Neural progenitor cell (in vitro differentiated cells): ENCODE data around the gene TTLL10. TPM values are rescaled to one million over a fixed set of nuclear protein-coding genes. Genes with fewer than 3 reads are reported as not detected.

ENCODE experiments used
- DNase-seq: peaks from one replicate; pipeline ENCODE4 v3.0.0-alpha.2; 2016; ENCODE audit warnings: low spot score
- H2AFZ ChIP-seq: fragments of 200-600 bp; sonication (generic); replicated peaks from 2 replicates; pipeline ENCODE4 v1.6.1; 2016; ENCODE audit warnings: antibody characterized with exemption
- H3F3A ChIP-seq: fragments of 200-600 bp; sonication (generic); 2 replicates; pipeline ENCODE4 v1.6.1; 2016; ENCODE audit warnings: antibody characterized with exemption, low read depth
- H3K27ac ChIP-seq: fragments of 200-600 bp; sonication (generic); 2 replicates; pipeline ENCODE4 v1.5.1; 2016; ENCODE audit warnings: mild to moderate bottlenecking
- H3K27me3 ChIP-seq: fragments of 200-600 bp; sonication (generic); 2 replicates; pipeline ENCODE4 v1.6.1; 2016; ENCODE audit warnings: mild to moderate bottlenecking, moderate library complexity
- H3K36me3 ChIP-seq: fragments of 200-600 bp; sonication (generic); 2 replicates; pipeline ENCODE4 v1.5.1; 2016
- H3K4me1 ChIP-seq: fragments of 200-600 bp; sonication (generic); 2 replicates; pipeline ENCODE4 v1.6.1; 2016; ENCODE audit warnings: mixed run types
- H3K4me2 ChIP-seq: fragments of 200-600 bp; sonication (generic); 2 replicates; pipeline ENCODE4 v1.6.1; 2016
- H3K4me3 ChIP-seq: fragments of 200-600 bp; sonication (generic); 2 replicates; pipeline ENCODE4 v1.5.1; 2016
- H3K79me2 ChIP-seq: fragments of 200-600 bp; sonication (generic); 2 replicates; pipeline ENCODE4 v1.6.1; 2016; ENCODE audit warnings: low read depth
- H3K9ac ChIP-seq: fragments of 200-600 bp; sonication (generic); 2 replicates; pipeline ENCODE4 v1.6.1; 2016
- H3K9me3 ChIP-seq: fragments of 200-600 bp; sonication (generic); 2 replicates; pipeline ENCODE4 v1.5.1; 2016; ENCODE audit warnings: low read depth
- H4K20me1 ChIP-seq: fragments of 200-600 bp; sonication (generic); 2 replicates; pipeline ENCODE4 v1.6.1; 2016; ENCODE audit warnings: low read depth
- H3K27ac Mint-ChIP-seq: 3 replicates; pipeline ENCODE4 v1.8.0; 2021; ENCODE audit warnings: mixed read lengths
- H3K27me3 Mint-ChIP-seq: 2 replicates; pipeline ENCODE4 v1.8.0; 2022; ENCODE audit warnings: low read depth, mild to moderate bottlenecking, inconsistent platforms, moderate library complexity, mixed read lengths; ENCODE audit not compliant: insufficient read depth
- H3K36me3 Mint-ChIP-seq: 3 replicates; pipeline ENCODE4 v1.8.0; 2021; ENCODE audit warnings: mixed read lengths
- H3K4me1 Mint-ChIP-seq: 3 replicates; pipeline ENCODE4 v1.8.0; 2021; ENCODE audit warnings: mixed read lengths
- H3K4me3 Mint-ChIP-seq: 3 replicates; pipeline ENCODE4 v1.8.0; 2021; ENCODE audit warnings: mild to moderate bottlenecking, moderate library complexity, mixed read lengths
- H3K9me3 Mint-ChIP-seq: 3 replicates; pipeline ENCODE4 v1.8.0; 2020; ENCODE audit warnings: mixed read lengths
- EZH2 ChIP-seq: fragments of 200-600 bp; sonication (generic); IDR thresholded peaks from 2 replicates; pipeline ENCODE4 v1.6.1; 2017; ENCODE audit warnings: antibody characterized with exemption, mild to moderate bottlenecking, moderate library complexity
- EZH2phosphoT487 ChIP-seq: fragments of 200-600 bp; sonication (generic); IDR thresholded peaks from 2 replicates; pipeline ENCODE4 v1.6.1; 2017; ENCODE audit warnings: antibody characterized with exemption
- total RNA-seq: library from RNA; depleted of rRNA; stranded (reverse); fragments of >200 nt; gene quantifications from 2 replicates; pipeline ENCODE4 v1.2.3, GENCODE V29; 2015; ENCODE audit warnings: low replicate concordance
- TF ChIP-seq, protein P1 (sequence below): fragments of 200-600 bp; sonication (generic); IDR thresholded peaks from 2 replicates; pipeline ENCODE4 v1.5.1; 2017; ENCODE audit warnings: antibody characterized with exemption, mild to moderate bottlenecking

The TTLL10 gene
- total RNA-seq, 1 donor from 2014 or later: not detected

GRCh38 chr1:1222575-1223225 is 49.0 kb downstream of the TTLL10 start:
- TF ChIP-seq, protein P1, sequence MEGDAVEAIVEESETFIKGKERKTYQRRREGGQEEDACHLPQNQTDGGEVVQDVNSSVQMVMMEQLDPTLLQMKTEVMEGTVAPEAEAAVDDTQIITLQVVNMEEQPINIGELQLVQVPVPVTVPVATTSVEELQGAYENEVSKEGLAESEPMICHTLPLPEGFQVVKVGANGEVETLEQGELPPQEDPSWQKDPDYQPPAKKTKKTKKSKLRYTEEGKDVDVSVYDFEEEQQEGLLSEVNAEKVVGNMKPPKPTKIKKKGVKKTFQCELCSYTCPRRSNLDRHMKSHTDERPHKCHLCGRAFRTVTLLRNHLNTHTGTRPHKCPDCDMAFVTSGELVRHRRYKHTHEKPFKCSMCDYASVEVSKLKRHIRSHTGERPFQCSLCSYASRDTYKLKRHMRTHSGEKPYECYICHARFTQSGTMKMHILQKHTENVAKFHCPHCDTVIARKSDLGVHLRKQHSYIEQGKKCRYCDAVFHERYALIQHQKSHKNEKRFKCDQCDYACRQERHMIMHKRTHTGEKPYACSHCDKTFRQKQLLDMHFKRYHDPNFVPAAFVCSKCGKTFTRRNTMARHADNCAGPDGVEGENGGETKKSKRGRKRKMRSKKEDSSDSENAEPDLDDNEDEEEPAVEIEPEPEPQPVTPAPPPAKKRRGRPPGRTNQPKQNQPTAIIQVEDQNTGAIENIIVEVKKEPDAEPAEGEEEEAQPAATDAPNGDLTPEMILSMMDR: no peak
- TF ChIP-seq EZH2phosphoT487: no peak
- no peak for TF ChIP-seq EZH2
- H3K27me3 ChIP-seq: no peaks in the 10 kb centered on the region
- Mint-ChIP-seq H3K36me3 (peaks cover 20% of the 10 kb centered on the region), H3K4me3 (peak overlapping the region; percentile 46), H3K4me1 (no peaks in the 10 kb centered on the region), H3K27ac (peak overlapping the region; percentile 81), H3K9me3 (no peaks in the 10 kb centered on the region), H3K27me3 (peaks cover 9% of the 10 kb centered on the region)
- no peaks in the 10 kb centered on the region for H3K36me3 ChIP-seq
- H3K9ac ChIP-seq: no peak overlapping the region
- no peak overlapping the region for H3K27ac ChIP-seq
- no peak overlapping the region for H3K4me2 ChIP-seq
- H2AFZ ChIP-seq: no peak overlapping the region
- H4K20me1 ChIP-seq: no peaks in the 10 kb centered on the region
- no peak overlapping the region for H3K4me3 ChIP-seq
- no peaks in the 10 kb centered on the region for H3K4me1 ChIP-seq
- H3K9me3 ChIP-seq: no peaks in the 10 kb centered on the region
- no peaks in the 10 kb centered on the region for H3F3A ChIP-seq
- DNase-seq: no peak
- H3K79me2 ChIP-seq: peaks cover 4% of the 10 kb centered on the region

DNA sequence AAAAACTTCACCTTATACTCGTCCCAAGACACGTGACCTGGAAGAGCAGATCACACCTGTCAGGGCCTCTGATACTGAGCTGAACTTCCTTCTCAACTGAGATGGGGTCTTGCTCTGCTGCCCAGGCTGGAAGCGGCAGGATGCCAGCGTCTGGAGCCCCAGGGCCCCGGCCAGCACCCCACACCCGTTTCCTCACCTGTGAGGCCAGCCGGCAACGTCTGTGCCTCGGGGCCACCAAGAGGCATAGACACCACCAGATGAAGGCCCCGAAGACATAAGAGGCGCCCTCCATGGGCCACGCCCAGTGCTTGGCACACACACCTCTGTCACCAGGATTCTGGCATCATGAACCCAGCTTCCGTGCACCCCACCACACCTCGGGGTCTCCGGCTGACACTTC is 49.6 kb downstream of the TTLL10 start:
- Histone ChIP-seq H3K36me3 (no peaks in the 10 kb centered on the region), H3K4me2 (no peak overlapping the region), H3F3A (no peaks in the 10 kb centered on the region), H3K27me3 (no peaks in the 10 kb centered on the region), H3K79me2 (peaks cover 4% of the 10 kb centered on the region), H3K27ac (no peak overlapping the region), H3K9ac (no peak overlapping the region), H3K4me1 (no peaks in the 10 kb centered on the region), H3K4me3 (no peak overlapping the region), H3K9me3 (no peaks in the 10 kb centered on the region), H4K20me1 (no peaks in the 10 kb centered on the region), H2AFZ (no peak overlapping the region)
- no peak for DNase-seq
- Mint-ChIP-seq H3K4me1 (no peaks in the 10 kb centered on the region), H3K36me3 (peaks cover 20% of the 10 kb centered on the region), H3K27ac (peak overlapping the region; percentile 81), H3K27me3 (peaks cover 9% of the 10 kb centered on the region), H3K9me3 (no peaks in the 10 kb centered on the region), H3K4me3 (no peak overlapping the region)
- TF ChIP-seq, protein P1: no peak
- TF ChIP-seq EZH2phosphoT487: no peak
- no peak for TF ChIP-seq EZH2

DNA sequence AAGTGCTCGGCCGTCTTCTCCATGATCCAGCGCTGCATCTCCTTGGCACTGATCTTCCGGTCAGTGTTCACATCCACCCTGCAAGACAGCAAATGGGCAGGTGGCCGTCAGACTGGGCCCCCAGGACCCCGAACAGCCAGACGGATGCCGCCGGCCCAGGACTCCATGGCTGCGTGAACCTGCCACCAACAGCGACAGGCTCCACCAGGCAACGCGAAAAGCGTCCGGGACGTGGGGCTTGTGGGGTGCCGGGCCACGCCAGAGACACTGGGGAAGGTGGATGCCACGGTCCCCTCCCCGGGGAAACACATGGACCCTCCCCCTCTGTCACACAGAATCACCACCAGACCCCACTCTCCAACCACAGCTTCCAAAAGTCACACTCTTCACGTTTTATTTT is 50.2 kb downstream of the TTLL10 start:
- no peaks in the 10 kb centered on the region for H3K4me1 ChIP-seq
- no peak overlapping the region for H3K9ac ChIP-seq
- H3K4me3 ChIP-seq: no peak overlapping the region
- H3K27ac ChIP-seq: no peak overlapping the region
- H3K9me3 ChIP-seq: no peaks in the 10 kb centered on the region
- no peak overlapping the region for H3K4me2 ChIP-seq
- H3K27me3 ChIP-seq: no peaks in the 10 kb centered on the region
- TF ChIP-seq, protein P1: no peak
- TF ChIP-seq EZH2phosphoT487 (no peak), EZH2 (no peak)
- Mint-ChIP-seq H3K27me3 (peaks cover 9% of the 10 kb centered on the region), H3K4me1 (no peaks in the 10 kb centered on the region), H3K4me3 (no peak overlapping the region), H3K27ac (no peak overlapping the region), H3K9me3 (no peaks in the 10 kb centered on the region), H3K36me3 (peaks cover 20% of the 10 kb centered on the region)
- DNase-seq: no peak
- no peaks in the 10 kb centered on the region for H3K36me3 ChIP-seq
- H3F3A ChIP-seq: no peaks in the 10 kb centered on the region
- no peak overlapping the region for H2AFZ ChIP-seq
- no peaks in the 10 kb centered on the region for H4K20me1 ChIP-seq
- peaks cover 4% of the 10 kb centered on the region for H3K79me2 ChIP-seq
